ENCODE measurements around the gene GRIA3.
"Not testable (repeated sequence)": the region's sequence is repeated elsewhere in the genome, so short reads cannot be mapped to it uniquely, and the experiment has no call there.

GRIA3 gene

GRCh38 chrX:123361371-123361770, 177.3 kb downstream of the GRIA3 start:
- DNase-seq, result no peak

GRCh38 chrX:123386196-123386595, 202.1 kb downstream of the GRIA3 start:
- DNase-seq, result not testable (repeated sequence)

GRCh38 chrX:123392921-123393320, 208.8 kb downstream of the GRIA3 start:
- no peak for DNase-seq

- no peak for DNase-seq
Observed at GRCh38 chrX:123399709-123400108, 215.6 kb downstream of the GRIA3 start.

- DNase-seq, result no peak
Observed at GRCh38 chrX:123405231-123405630, 221.2 kb downstream of the GRIA3 start.

GRCh38 chrX:123408821-123409737, 225.0 kb downstream of the GRIA3 start:
- DNase-seq, result no peak

- peak; percentile 2 for DNase-seq
Observed at GRCh38 chrX:123422875-123423274, 238.8 kb downstream of the GRIA3 start.

GRCh38 chrX:123424546-123424945, 240.5 kb downstream of the GRIA3 start:
- no peak for DNase-seq

- DNase-seq, result no peak
Observed at GRCh38 chrX:123425471-123425870, 241.4 kb downstream of the GRIA3 start.

GRCh38 chrX:123425904-123426303, 241.8 kb downstream of the GRIA3 start:
- DNase-seq, result no peak

- DNase-seq, result no peak
Observed at GRCh38 chrX:123432361-123433150, 248.5 kb downstream of the GRIA3 start.

GRCh38 chrX:123436512-123437136, 252.5 kb downstream of the GRIA3 start:
- DNase-seq, result no peak

GRCh38 chrX:123439926-123440325, 255.8 kb downstream of the GRIA3 start:
- DNase-seq, result not testable (repeated sequence)

- DNase-seq, result no peak
Observed at GRCh38 chrX:123442764-123443163, 258.7 kb downstream of the GRIA3 start.

GRCh38 chrX:123447506-123447905, 263.4 kb downstream of the GRIA3 start:
- DNase-seq, result no peak

GRCh38 chrX:123449335-123449734, 265.3 kb downstream of the GRIA3 start:
- no peak for DNase-seq

- DNase-seq, result no peak
Observed at GRCh38 chrX:123450222-123450621, 266.1 kb downstream of the GRIA3 start.

GRCh38 chrX:123454712-123455431, 270.8 kb downstream of the GRIA3 start:
- no peak for DNase-seq

GRCh38 chrX:123455693-123456092, 271.6 kb downstream of the GRIA3 start:
- DNase-seq, result no peak

GRCh38 chrX:123464709-123465108, 280.6 kb downstream of the GRIA3 start:
- DNase-seq, result no peak

- DNase-seq, result no peak
Observed at GRCh38 chrX:123468481-123468880, 284.4 kb downstream of the GRIA3 start.

- no peak for DNase-seq
Observed at GRCh38 chrX:123475068-123475724, 291.1 kb downstream of the GRIA3 start.

Data from NCI-H1048 (cell line).